Measurements from ENCODE around the gene SPACA6. TPM values are rescaled to one million over a fixed set of nuclear protein-coding genes. Genes with fewer than 3 reads are reported as not detected.
A peak's percentile ranks its signal among the peaks of the same experiment; 100 is the strongest.

Gene SPACA6
- total and polyA plus RNA-seq, 9 of the 15 experiments (the other 6 are each of a cell fraction or from before 2014, with no cell fraction given) = 1.3 to 17.3 (median 6.2) TPM

DNA sequence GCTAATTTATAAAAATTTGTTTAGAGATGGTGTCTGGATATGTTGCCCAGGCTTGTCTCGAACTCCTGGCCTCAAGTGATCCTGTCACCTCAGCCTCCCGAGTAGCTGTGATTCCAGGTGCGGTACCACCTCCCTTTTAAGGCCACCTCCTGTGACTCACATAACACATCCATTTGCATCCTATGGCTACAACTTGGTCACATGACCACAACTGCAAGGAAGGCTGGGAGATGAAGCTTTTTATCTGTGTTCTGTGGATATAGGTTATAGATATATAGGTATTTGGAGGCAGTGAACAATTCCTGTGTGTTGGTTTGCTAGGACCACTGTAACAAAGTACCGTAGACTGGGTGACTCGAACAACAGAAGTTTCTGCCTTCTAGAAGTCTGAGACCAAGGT lies 6.0 kb downstream of the SPACA6 start:
- POLR2A ChIA-PET = interaction anchor here (1.2 to 2.0 kb wide), 2 partner anchors 11 to 13 kb away, joined by 3 to 8 read pairs; no protein-coding TSS in a partner anchor
- intact Hi-C loops (cut with micrococcal nuclease) = no loop called here
- H3K4me1 ChIP-seq (replicated peaks in 1 of 2; ENCODE audit: control insufficient read depth in 2 of 2, insufficient read depth in 2 of 2, low read length in 2 of 2) = peaks cover 28 to 39% of the 10 kb centered on the region in 2 experiments
- H3K27ac ChIP-seq (ENCODE audit: extremely low read depth, low read depth, low read length) = no peak overlapping the region
- no peaks in the 10 kb centered on the region for H3K9me3 ChIP-seq (replicated peaks; ENCODE audit: control insufficient read depth, insufficient read depth, low read depth, low read length)
- H4K20me1 ChIP-seq (replicated peaks; ENCODE audit: control insufficient read depth, insufficient read depth, low read length) = no peaks in the 10 kb centered on the region
- peaks cover 56% of the 10 kb centered on the region for H3K36me3 ChIP-seq (ENCODE audit: control insufficient read depth, insufficient read depth, low read length)
- 87% methylated on average over 5 of the region's 5 CpGs for WGBS (ENCODE audit: insufficient coverage, low coverage, missing lambda C conversion rate)
- H2AFZ ChIP-seq (ENCODE audit: low read depth, low read length) = no peak overlapping the region
- no peaks in the 10 kb centered on the region for H3K27me3 ChIP-seq (ENCODE audit: control insufficient read depth in 2 of 2, insufficient read depth in 2 of 2, low read length in 2 of 2)
- FAIRE-seq = no peak
- CTCF ChIA-PET (ENCODE audit: low intra/inter-chr PET ratio) = no interaction called here
- no peak for ATAC-seq
- BruUV-seq (replicated peaks) = no TSS peak
- no peaks in the 10 kb centered on the region for H3K9me1 ChIP-seq (ENCODE audit: control insufficient read depth, insufficient read depth, low read length)
- in situ Hi-C loops (cut with MboI) = no loop called here
- no peak overlapping the region for H3K4me3 ChIP-seq
- H3K79me2 ChIP-seq (ENCODE audit: control insufficient read depth, insufficient read depth, low read length) = peaks cover 8% of the 10 kb centered on the region; the same call in 2 of the 3 replicates
- no peak overlapping the region for H3K9ac ChIP-seq (ENCODE audit: insufficient read depth in 1 of 2, low read depth in 2 of 2, low read length in 2 of 2)
- no peak for DNase-seq (ENCODE audit: extremely low read depth in 1 of 4, low spot score in 3 of 4)
- H3K4me2 ChIP-seq (ENCODE audit: insufficient read depth, low read length) = no peak overlapping the region
- TF ChIP-seq ZNF124 (CRISPR knock-in tag; IDR thresholded peaks at IDR 0.05) = no peak
- no peak for TF ChIP-seq ILK (tag; IDR thresholded peaks at IDR 0.05; ENCODE audit: borderline replicate concordance, low read depth)
- peak; percentile 66 for TF ChIP-seq USF2 (CRISPR knock-in tag; IDR thresholded peaks at IDR 0.05)
- TF ChIP-seq DACH1 (IDR thresholded peaks at IDR 0.05; ENCODE audit: partially characterized antibody) = no peak
- peak; percentile 64 for TF ChIP-seq USF1 (CRISPR knock-in tag; IDR thresholded peaks at IDR 0.05)
- TF ChIP-seq NR0B1 (IDR thresholded peaks at IDR 0.05; ENCODE audit: partially characterized antibody) = no peak
- TF ChIP-seq, protein P1, sequence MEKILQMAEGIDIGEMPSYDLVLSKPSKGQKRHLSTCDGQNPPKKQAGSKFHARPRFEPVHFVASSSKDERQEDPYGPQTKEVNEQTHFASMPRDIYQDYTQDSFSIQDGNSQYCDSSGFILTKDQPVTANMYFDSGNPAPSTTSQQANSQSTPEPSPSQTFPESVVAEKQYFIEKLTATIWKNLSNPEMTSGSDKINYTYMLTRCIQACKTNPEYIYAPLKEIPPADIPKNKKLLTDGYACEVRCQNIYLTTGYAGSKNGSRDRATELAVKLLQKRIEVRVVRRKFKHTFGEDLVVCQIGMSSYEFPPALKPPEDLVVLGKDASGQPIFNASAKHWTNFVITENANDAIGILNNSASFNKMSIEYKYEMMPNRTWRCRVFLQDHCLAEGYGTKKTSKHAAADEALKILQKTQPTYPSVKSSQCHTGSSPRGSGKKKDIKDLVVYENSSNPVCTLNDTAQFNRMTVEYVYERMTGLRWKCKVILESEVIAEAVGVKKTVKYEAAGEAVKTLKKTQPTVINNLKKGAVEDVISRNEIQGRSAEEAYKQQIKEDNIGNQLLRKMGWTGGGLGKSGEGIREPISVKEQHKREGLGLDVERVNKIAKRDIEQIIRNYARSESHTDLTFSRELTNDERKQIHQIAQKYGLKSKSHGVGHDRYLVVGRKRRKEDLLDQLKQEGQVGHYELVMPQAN (IDR thresholded peaks at IDR 0.05; ENCODE audit: borderline replicate concordance) = no peak
- TF ChIP-seq HNRNPL (IDR thresholded peaks at IDR 0.05; ENCODE audit: low read depth, low read length) = no peak
- no peak for TF ChIP-seq MTA1 (IDR thresholded peaks at IDR 0.05; ENCODE audit: borderline replicate concordance)
- TF ChIP-seq NFIC (IDR thresholded peaks at IDR 0.05) = no peak
- TF ChIP-seq C11orf30 (IDR thresholded peaks at IDR 0.05; ENCODE audit: low read depth) = no peak
- TF ChIP-seq BCL6 (CRISPR knock-in tag; IDR thresholded peaks at IDR 0.05) = no peak
- TF ChIP-seq KLF10 (CRISPR knock-in tag; IDR thresholded peaks at IDR 0.05) = no peak
- peak; percentile 72 for TF ChIP-seq RAD51 (IDR thresholded peaks at IDR 0.05; ENCODE audit: borderline replicate concordance, low read depth)
- no peak for TF ChIP-seq DMBX1 (CRISPR knock-in tag; IDR thresholded peaks at IDR 0.05; ENCODE audit: borderline replicate concordance)
- no peak for TF ChIP-seq ZEB2 (IDR thresholded peaks at IDR 0.05)
- peak; percentile 82 for TF ChIP-seq TOE1 (IDR thresholded peaks at IDR 0.05; ENCODE audit: borderline replicate concordance)
- TF ChIP-seq TOE1 (CRISPR knock-in tag; IDR thresholded peaks at IDR 0.05; ENCODE audit: borderline replicate concordance, low read depth) = no peak
- no peak for TF ChIP-seq HNRNPLL (IDR thresholded peaks at IDR 0.05; ENCODE audit: low read depth, low read length, poor library complexity, severe bottlenecking)
- no peak for TF ChIP-seq ZNF551 (CRISPR knock-in tag; IDR thresholded peaks at IDR 0.05)
